SK-N-SH (cell line): ENCODE results near the gene TNPO2. TPM values are rescaled to one million over a fixed set of nuclear protein-coding genes. Genes with fewer than 3 reads are reported as not detected.

ENCODE experiments used
- CTCF ChIA-PET: fragments of 300-600, 350-600 bp; formaldehyde crosslinking; extraction: SDS; loops from one replicate; lab custom pipeline; 2021; lab: Yijun Ruan, JAX
- POLR2A ChIA-PET: fragments of 350-600 bp; sonication (Branson Sonifier 250); formaldehyde crosslinking; extraction: SDS; loops from one replicate; lab custom pipeline; 2020; ENCODE audit warnings: antibody characterized with exemption, inconsistent platforms; lab: Yijun Ruan, JAX
- DNase-seq: peaks from one replicate; pipeline ENCODE4 v3.0.0; 2012
- H2AFZ ChIP-seq: fragments of 200-600 bp; sonication (generic); 2 replicates; pipeline ENCODE4 v1.8.1; 2016; ENCODE audit warnings: antibody characterized with exemption, mild to moderate bottlenecking, low read depth
- H3F3A ChIP-seq: fragments of 200-600 bp; sonication (generic); replicated peaks from 2 replicates; pipeline ENCODE3; 2016; ENCODE audit warnings: antibody characterized with exemption, mild to moderate bottlenecking; ENCODE audit not compliant: insufficient read depth
- H3K27ac ChIP-seq, 2 experiments: fragments of 200-500 bp in 1 of 2; fragments of 200-600 bp in 1 of 2; sonication (Bioruptor generic) in 1 of 2; sonication (generic), shearing (Covaris generic) in 1 of 2; 2 replicates each; pipeline versions ENCODE4 v1.5.1 to v1.6.1; 2014 to 2016; ENCODE audit warnings: low read depth in 2 of 2, inconsistent platforms in 1 of 2, low read length in 1 of 2, mild to moderate bottlenecking in 1 of 2, mixed read lengths in 1 of 2
- H3K27me3 ChIP-seq: fragments of 200-600 bp; sonication (generic), shearing (Covaris generic); 2 replicates; pipeline ENCODE4 v1.6.1; 2016; ENCODE audit warnings: mixed run types; ENCODE audit not compliant: insufficient read depth
- H3K36me3 ChIP-seq, 2 experiments: fragments of 200-500 bp in 1 of 2; fragments of 200-600 bp in 1 of 2; sonication (Bioruptor generic) in 1 of 2; sonication (generic) in 1 of 2; replicated peaks in 1 of 2; 2 replicates each; pipeline versions ENCODE3 to v1.5.1; 2014 to 2016; ENCODE audit warnings: low read length in 1 of 2, mild to moderate bottlenecking in 1 of 2; ENCODE audit not compliant: insufficient read depth in 2 of 2, control insufficient read depth in 1 of 2
- H3K4me1 ChIP-seq, 2 experiments: fragments of 200-500 bp in 1 of 2; fragments of 200-600 bp in 1 of 2; sonication (Bioruptor generic) in 1 of 2; sonication (generic), shearing (Covaris generic) in 1 of 2; 2 replicates each; pipeline versions ENCODE4 v1.5.1 to v1.6.1; 2014 to 2016; ENCODE audit warnings: low read depth in 1 of 2, low read length in 1 of 2, mixed run types in 1 of 2; ENCODE audit not compliant: insufficient read depth in 2 of 2, control insufficient read depth in 1 of 2
- H3K4me2 ChIP-seq: fragments of 200-600 bp; sonication (generic), shearing (Covaris generic); 2 replicates; pipeline ENCODE4 v1.6.1; 2017; ENCODE audit warnings: mixed run types
- H3K4me3 ChIP-seq, 2 experiments: fragments of 200-500 bp in 1 of 2; fragments of 200-600 bp in 1 of 2; sonication (Bioruptor generic) in 1 of 2; sonication (generic), shearing (Covaris generic) in 1 of 2; 2 replicates each; pipeline versions ENCODE4 v1.5.1 to v1.8.1; 2014 to 2016; ENCODE audit warnings: low read depth in 2 of 2, inconsistent platforms in 1 of 2, low read length in 1 of 2, mild to moderate bottlenecking in 1 of 2, mixed read lengths in 1 of 2, moderate library complexity in 1 of 2
- H3K79me2 ChIP-seq: fragments of 200-600 bp; sonication (generic); 2 replicates; pipeline ENCODE4 v1.8.1; 2017; ENCODE audit warnings: mild to moderate bottlenecking; ENCODE audit not compliant: insufficient read depth
- H3K9ac ChIP-seq: fragments of 200-600 bp; sonication (generic); 2 replicates; pipeline ENCODE4 v1.6.1; 2017; ENCODE audit warnings: mixed run types
- H3K9me2 ChIP-seq: fragments of 200-600 bp; sonication (generic); 2 replicates; pipeline ENCODE4 v1.6.1; 2017; ENCODE audit warnings: mixed run types
- H3K9me3 ChIP-seq: fragments of 200-600 bp; sonication (generic); 2 replicates; pipeline ENCODE4 v1.6.1; 2017; ENCODE audit warnings: mixed run types, mild to moderate bottlenecking, moderate library complexity
- H4K20me1 ChIP-seq: fragments of 200-600 bp; sonication (generic); 2 replicates; pipeline ENCODE4 v1.6.1; 2017; ENCODE audit warnings: mild to moderate bottlenecking, mixed run types; ENCODE audit not compliant: insufficient read depth
- CHD2 ChIP-seq: fragments of 150-350 bp; IDR thresholded peaks from 2 replicates; pipeline ENCODE4 v1.6.1; 2018; ENCODE audit warnings: low read length; ENCODE audit not compliant: partially characterized antibody
- ELF1 ChIP-seq: IDR thresholded peaks from 2 replicates; pipeline ENCODE4 v1.4.0; 2012
- GABPA ChIP-seq: IDR thresholded peaks from 2 replicates; pipeline ENCODE4 v1.4.0; 2012; ENCODE audit warnings: low read depth, mild to moderate bottlenecking
- JUND ChIP-seq: IDR thresholded peaks from 2 replicates; pipeline ENCODE4 v1.4.0; 2012
- MEF2A ChIP-seq: IDR thresholded peaks from 2 replicates; pipeline ENCODE4 v1.4.0; 2012; ENCODE audit warnings: low read depth, borderline replicate concordance
- MXI1 ChIP-seq: IDR thresholded peaks from 2 replicates; pipeline ENCODE4 v1.6.1; 2012; ENCODE audit warnings: mild to moderate bottlenecking, low read depth, low read length, improper control_type of control experiment
- POLR2AphosphoS5 ChIP-seq: IDR thresholded peaks from 2 replicates; pipeline ENCODE4 v1.6.1; 2012; ENCODE audit warnings: low read depth, low read length
- RAD21 ChIP-seq: IDR thresholded peaks from 2 replicates; pipeline ENCODE4 v1.6.1; 2012; ENCODE audit warnings: mild to moderate bottlenecking, low read length
- RCOR1 ChIP-seq: fragments of 150-350 bp; IDR thresholded peaks from 2 replicates; pipeline ENCODE4 v1.6.1; 2017; ENCODE audit warnings: antibody characterized with exemption, low read length
- RFX5 ChIP-seq: IDR thresholded peaks from 2 replicates; pipeline ENCODE4 v1.6.1; 2012; ENCODE audit warnings: mild to moderate bottlenecking, improper control_type of control experiment, low read length
- SIN3A ChIP-seq: IDR thresholded peaks from 2 replicates; pipeline ENCODE4 v1.6.1; 2012; ENCODE audit warnings: low read depth, mild to moderate bottlenecking, low read length, moderate library complexity, borderline replicate concordance
- TAF1 ChIP-seq: IDR thresholded peaks from 2 replicates; pipeline ENCODE4 v1.6.1; 2012; ENCODE audit warnings: low read depth, mild to moderate bottlenecking, low read length, moderate library complexity, borderline replicate concordance
- YY1 ChIP-seq: IDR thresholded peaks from 2 replicates; pipeline ENCODE4 v1.4.0; 2012; ENCODE audit warnings: low read depth, mild to moderate bottlenecking
- WGBS: methylation state at CpG from one replicate; pipeline ENCODE4 v1.1.6; 2017; ENCODE audit warnings: low lambda C conversion rate; 5-methylcytosine and 5-hydroxymethylcytosine counted together
- polyA plus RNA-seq, 3 experiments: library from polyadenylated mRNA; depleted of rRNA; stranded (reverse); fragments of >200 nt; gene quantifications; 2 replicates each; pipeline ENCODE4 v1.2.3, GENCODE V29; 2012
- TF ChIP-seq, protein P1 (sequence below): IDR thresholded peaks from 2 replicates; pipeline ENCODE4; 2012
- TF ChIP-seq, protein P2 (sequence below): fragments of 200-600 bp; sonication (generic); IDR thresholded peaks from 2 replicates; pipeline ENCODE4 v1.6.1; 2017; ENCODE audit warnings: antibody characterized with exemption, mild to moderate bottlenecking, moderate library complexity
- TF ChIP-seq, protein P3 (sequence below): fragments of 150-350 bp; IDR thresholded peaks from 2 replicates; pipeline ENCODE4 v1.6.1; 2016; ENCODE audit warnings: mild to moderate bottlenecking, low read depth, low read length
- TF ChIP-seq, protein P4 (sequence below): IDR thresholded peaks from 2 replicates; pipeline ENCODE4 v1.6.1; 2012; ENCODE audit warnings: mild to moderate bottlenecking, low read depth, low read length, moderate library complexity
- TF ChIP-seq, protein P5 (sequence below): IDR thresholded peaks from 2 replicates; pipeline ENCODE4 v1.4.0; 2012; ENCODE audit warnings: low read depth
- TF ChIP-seq, protein P6 (sequence below): fragments of 150-350 bp; IDR thresholded peaks from 2 replicates; pipeline ENCODE4 v1.6.1; 2017; ENCODE audit warnings: antibody characterized with exemption, low read length, low read depth, borderline replicate concordance

TNPO2 gene
- polyA plus RNA-seq, 1 of the 3 experiments (the other 2 are of a cell fraction) = 82.4 TPM

DNA sequence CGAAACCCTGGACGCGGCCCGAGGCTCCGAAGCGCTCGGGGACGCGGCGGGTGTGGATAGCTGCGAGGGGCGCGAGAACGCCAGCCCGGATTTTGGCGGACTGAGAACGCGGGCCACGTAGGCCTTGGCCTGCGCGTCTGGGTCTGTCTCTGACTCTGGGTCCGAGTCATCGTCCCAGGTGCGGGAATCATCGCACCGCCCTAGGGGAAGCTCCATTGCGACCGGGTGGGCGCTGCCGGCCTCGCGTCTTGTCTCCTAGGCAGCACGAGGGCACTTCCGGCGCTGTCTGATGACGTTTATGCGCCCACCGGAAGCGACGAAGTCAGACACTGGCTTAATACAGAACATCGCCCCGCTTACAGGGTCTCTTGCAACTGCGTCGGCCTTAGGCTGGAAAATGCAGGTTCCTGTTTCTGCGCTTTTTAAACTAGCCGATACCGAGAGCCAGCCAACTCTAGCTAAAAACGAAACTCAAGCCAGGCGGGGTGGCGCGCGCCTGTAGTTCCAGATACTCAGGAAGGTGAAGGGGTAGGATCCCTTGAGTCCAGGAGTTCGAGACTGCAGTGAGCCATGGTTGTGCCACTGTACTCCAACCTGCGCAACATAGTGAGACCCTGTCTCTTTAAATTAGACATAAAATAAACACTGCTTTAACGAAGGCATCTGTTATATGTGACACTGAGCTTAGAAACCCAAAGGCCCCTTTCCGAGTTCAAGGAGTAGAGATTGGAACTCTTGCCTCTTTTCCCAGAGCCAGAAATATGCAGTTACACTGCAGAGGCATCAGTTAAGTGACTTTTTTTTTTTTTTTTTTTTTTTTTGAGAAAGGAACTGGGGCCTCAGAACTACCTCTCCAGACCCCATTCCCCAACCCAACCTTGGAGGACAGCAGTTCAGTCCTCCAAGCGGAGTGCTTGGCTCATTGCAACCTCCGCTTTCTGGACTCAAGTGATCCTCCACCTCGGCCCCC is 27.1 kb downstream of the TNPO2 start, which contains the start of gene FBXW9:
FBXW9 (minus strand) TSS at position 266 of the 970 bp plus-strand sequence; CDS start at position 216, 50 bp downstream.
- no peaks in the 10 kb centered on the region for H3K9me3 ChIP-seq
- H3K9ac ChIP-seq = peak within 1 kb of the TSS; percentile 68
- peak within 1 kb of the TSS; percentile 81 to 89 for H3K4me3 ChIP-seq
- H3K4me2 ChIP-seq = peak within 1 kb of the TSS; percentile 81
- peak; percentile 97 for DNase-seq
- peak within 1 kb of the TSS; percentile 89 for H2AFZ ChIP-seq
- H3K4me1 ChIP-seq = peaks cover 0 to 16% of the 10 kb centered on the region in 2 experiments; a peak in 2 of 4 replicates
- peak within 1 kb of the TSS; percentile 81 to 83 for H3K27ac ChIP-seq
- 11% methylated on average over 36 of the region's 59 CpGs for WGBS
- H4K20me1 ChIP-seq = no peaks in the 10 kb centered on the region
- POLR2A ChIA-PET = interaction anchor here (0.6 to 1.9 kb wide), 7 partner anchors 11 to 1322 kb away, joined by 3 to 5 read pairs (median 4); no protein-coding TSS in a partner anchor
- CTCF ChIA-PET = interaction anchor here (0.7 to 2.9 kb wide), 10 partner anchors 11 to 151 kb away, joined by 3 to 11 read pairs (median 4); no protein-coding TSS in a partner anchor
- peaks cover 15 to 24% of the 10 kb centered on the region in 2 experiments for H3K36me3 ChIP-seq
- no peaks in the 10 kb centered on the region for H3K27me3 ChIP-seq
- peaks cover 33% of the 10 kb centered on the region for H3F3A ChIP-seq
- TF ChIP-seq MXI1 (peak; percentile 97), CHD2 (peak; percentile 79), POLR2AphosphoS5 (peak; percentile 97), RCOR1 (no peak), RFX5 (no peak), YY1 (0 out of 2 replicates have a peak, but pooled peaks have one; percentile 35), ELF1 (peak; percentile 93), RAD21 (no peak), MEF2A (no peak), GABPA (peak; percentile 97), TAF1 (peak; percentile 68; the same call in 1 of the 2 replicates), JUND (peak; percentile 45; the same call in 1 of the 2 replicates), SIN3A (peak; percentile 89; the same call in 1 of the 2 replicates)
- TF ChIP-seq, protein P1, sequence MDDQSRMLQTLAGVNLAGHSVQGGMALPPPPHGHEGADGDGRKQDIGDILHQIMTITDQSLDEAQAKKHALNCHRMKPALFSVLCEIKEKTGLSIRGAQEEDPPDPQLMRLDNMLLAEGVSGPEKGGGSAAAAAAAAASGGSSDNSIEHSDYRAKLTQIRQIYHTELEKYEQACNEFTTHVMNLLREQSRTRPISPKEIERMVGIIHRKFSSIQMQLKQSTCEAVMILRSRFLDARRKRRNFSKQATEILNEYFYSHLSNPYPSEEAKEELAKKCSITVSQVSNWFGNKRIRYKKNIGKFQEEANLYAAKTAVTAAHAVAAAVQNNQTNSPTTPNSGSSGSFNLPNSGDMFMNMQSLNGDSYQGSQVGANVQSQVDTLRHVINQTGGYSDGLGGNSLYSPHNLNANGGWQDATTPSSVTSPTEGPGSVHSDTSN = peak; percentile 33
- TF ChIP-seq, protein P2, sequence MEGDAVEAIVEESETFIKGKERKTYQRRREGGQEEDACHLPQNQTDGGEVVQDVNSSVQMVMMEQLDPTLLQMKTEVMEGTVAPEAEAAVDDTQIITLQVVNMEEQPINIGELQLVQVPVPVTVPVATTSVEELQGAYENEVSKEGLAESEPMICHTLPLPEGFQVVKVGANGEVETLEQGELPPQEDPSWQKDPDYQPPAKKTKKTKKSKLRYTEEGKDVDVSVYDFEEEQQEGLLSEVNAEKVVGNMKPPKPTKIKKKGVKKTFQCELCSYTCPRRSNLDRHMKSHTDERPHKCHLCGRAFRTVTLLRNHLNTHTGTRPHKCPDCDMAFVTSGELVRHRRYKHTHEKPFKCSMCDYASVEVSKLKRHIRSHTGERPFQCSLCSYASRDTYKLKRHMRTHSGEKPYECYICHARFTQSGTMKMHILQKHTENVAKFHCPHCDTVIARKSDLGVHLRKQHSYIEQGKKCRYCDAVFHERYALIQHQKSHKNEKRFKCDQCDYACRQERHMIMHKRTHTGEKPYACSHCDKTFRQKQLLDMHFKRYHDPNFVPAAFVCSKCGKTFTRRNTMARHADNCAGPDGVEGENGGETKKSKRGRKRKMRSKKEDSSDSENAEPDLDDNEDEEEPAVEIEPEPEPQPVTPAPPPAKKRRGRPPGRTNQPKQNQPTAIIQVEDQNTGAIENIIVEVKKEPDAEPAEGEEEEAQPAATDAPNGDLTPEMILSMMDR = no peak
- TF ChIP-seq, protein P3, sequence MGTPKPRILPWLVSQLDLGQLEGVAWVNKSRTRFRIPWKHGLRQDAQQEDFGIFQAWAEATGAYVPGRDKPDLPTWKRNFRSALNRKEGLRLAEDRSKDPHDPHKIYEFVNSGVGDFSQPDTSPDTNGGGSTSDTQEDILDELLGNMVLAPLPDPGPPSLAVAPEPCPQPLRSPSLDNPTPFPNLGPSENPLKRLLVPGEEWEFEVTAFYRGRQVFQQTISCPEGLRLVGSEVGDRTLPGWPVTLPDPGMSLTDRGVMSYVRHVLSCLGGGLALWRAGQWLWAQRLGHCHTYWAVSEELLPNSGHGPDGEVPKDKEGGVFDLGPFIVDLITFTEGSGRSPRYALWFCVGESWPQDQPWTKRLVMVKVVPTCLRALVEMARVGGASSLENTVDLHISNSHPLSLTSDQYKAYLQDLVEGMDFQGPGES = no peak
- TF ChIP-seq, protein P4, sequence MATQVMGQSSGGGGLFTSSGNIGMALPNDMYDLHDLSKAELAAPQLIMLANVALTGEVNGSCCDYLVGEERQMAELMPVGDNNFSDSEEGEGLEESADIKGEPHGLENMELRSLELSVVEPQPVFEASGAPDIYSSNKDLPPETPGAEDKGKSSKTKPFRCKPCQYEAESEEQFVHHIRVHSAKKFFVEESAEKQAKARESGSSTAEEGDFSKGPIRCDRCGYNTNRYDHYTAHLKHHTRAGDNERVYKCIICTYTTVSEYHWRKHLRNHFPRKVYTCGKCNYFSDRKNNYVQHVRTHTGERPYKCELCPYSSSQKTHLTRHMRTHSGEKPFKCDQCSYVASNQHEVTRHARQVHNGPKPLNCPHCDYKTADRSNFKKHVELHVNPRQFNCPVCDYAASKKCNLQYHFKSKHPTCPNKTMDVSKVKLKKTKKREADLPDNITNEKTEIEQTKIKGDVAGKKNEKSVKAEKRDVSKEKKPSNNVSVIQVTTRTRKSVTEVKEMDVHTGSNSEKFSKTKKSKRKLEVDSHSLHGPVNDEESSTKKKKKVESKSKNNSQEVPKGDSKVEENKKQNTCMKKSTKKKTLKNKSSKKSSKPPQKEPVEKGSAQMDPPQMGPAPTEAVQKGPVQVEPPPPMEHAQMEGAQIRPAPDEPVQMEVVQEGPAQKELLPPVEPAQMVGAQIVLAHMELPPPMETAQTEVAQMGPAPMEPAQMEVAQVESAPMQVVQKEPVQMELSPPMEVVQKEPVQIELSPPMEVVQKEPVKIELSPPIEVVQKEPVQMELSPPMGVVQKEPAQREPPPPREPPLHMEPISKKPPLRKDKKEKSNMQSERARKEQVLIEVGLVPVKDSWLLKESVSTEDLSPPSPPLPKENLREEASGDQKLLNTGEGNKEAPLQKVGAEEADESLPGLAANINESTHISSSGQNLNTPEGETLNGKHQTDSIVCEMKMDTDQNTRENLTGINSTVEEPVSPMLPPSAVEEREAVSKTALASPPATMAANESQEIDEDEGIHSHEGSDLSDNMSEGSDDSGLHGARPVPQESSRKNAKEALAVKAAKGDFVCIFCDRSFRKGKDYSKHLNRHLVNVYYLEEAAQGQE = peak; percentile 15; the same call in 1 of the 2 replicates
- TF ChIP-seq, protein P5, sequence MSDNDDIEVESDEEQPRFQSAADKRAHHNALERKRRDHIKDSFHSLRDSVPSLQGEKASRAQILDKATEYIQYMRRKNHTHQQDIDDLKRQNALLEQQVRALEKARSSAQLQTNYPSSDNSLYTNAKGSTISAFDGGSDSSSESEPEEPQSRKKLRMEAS = peak; percentile 91
- TF ChIP-seq, protein P6, sequence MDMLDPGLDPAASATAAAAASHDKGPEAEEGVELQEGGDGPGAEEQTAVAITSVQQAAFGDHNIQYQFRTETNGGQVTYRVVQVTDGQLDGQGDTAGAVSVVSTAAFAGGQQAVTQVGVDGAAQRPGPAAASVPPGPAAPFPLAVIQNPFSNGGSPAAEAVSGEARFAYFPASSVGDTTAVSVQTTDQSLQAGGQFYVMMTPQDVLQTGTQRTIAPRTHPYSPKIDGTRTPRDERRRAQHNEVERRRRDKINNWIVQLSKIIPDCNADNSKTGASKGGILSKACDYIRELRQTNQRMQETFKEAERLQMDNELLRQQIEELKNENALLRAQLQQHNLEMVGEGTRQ = 0 out of 2 replicates have a peak, but pooled peaks have one; percentile 3
- TF ChIP-seq, all 33 proteins: peak for 13
- H3K9me2 ChIP-seq = no peaks in the 10 kb centered on the region
- H3K79me2 ChIP-seq = no peaks in the 10 kb centered on the region; the same call in 1 of the 2 replicates
